PC-3 (cell line): ENCODE measurements around the gene SRSF5. TPM values are rescaled to one million over a fixed set of nuclear protein-coding genes. Genes with fewer than 3 reads are reported as not detected.

ENCODE experiments used
- ATAC-seq: fragments of 200-7000 bp; cut with Tn5 transposase; 2 replicates; pipeline ENCODE4 v1.9.1; 2020; ENCODE audit warnings: mild to moderate bottlenecking, moderate library complexity
- BruUV-seq: library from RNA; stranded (reverse); fragments of 400-500 nt; replicated peaks from 2 replicates; lab custom pipeline; 2021; lab: Mats Ljungman, UMichigan
- CTCF ChIA-PET: fragments of 300-600 bp; sonication (Branson Sonifier 250); formaldehyde crosslinking; loops from one replicate; lab custom pipeline; 2022; ENCODE audit warnings: antibody characterized with exemption; lab: Charles Lee
- POLR2A ChIA-PET: fragments of 300-600 bp; sonication (Branson Sonifier 250); formaldehyde crosslinking; loops from one replicate; lab custom pipeline; 2022; ENCODE audit warnings: antibody characterized with exemption; ENCODE audit not compliant: unreplicated experiment; lab: Charles Lee
- DNase-seq: peaks from one replicate; pipeline ENCODE4 v3.0.0-alpha.2; 2015
- H2AFZ ChIP-seq: fragments of 300-600 bp; sonication (generic); 2 replicates; pipeline ENCODE4 v1.6.0; 2016; ENCODE audit warnings: antibody characterized with exemption, low read length
- H3F3A ChIP-seq: fragments of 300-600 bp; sonication (generic); one replicate; pipeline ENCODE4 v1.6.0; 2017; ENCODE audit warnings: antibody characterized with exemption, low read length, control low read depth, mild to moderate bottlenecking; ENCODE audit not compliant: unreplicated experiment
- H3K27ac ChIP-seq: fragments of 300-600 bp; sonication (generic); 2 replicates; pipeline ENCODE4 v1.5.1; 2016; ENCODE audit warnings: mild to moderate bottlenecking, low read length
- H3K27me3 ChIP-seq: fragments of 300-600 bp; sonication (generic); 2 replicates; pipeline ENCODE4 v1.6.1; 2016; ENCODE audit warnings: low read length, mixed read lengths
- H3K36me3 ChIP-seq: fragments of 300-600 bp; sonication (generic); 2 replicates; pipeline ENCODE4 v1.6.1; 2016; ENCODE audit warnings: low read depth, mixed run types, low read length, mixed read lengths
- H3K4me1 ChIP-seq: fragments of 300-600 bp; sonication (generic); 2 replicates; pipeline ENCODE4 v1.5.1; 2016; ENCODE audit warnings: low read length; ENCODE audit not compliant: insufficient read depth
- H3K4me2 ChIP-seq: fragments of 300-600 bp; sonication (generic); 2 replicates; pipeline ENCODE4 v1.6.0; 2016; ENCODE audit warnings: low read length
- H3K4me3 ChIP-seq: fragments of 300-600 bp; sonication (generic); 2 replicates; pipeline ENCODE4 v1.5.1; 2016; ENCODE audit warnings: mild to moderate bottlenecking, low read length, mixed read lengths
- H3K79me2 ChIP-seq: fragments of 300-600 bp; sonication (generic); 2 replicates; pipeline ENCODE4 v1.6.1; 2017; ENCODE audit warnings: low read length, mixed read lengths
- H3K9ac ChIP-seq: fragments of 300-600 bp; sonication (generic); 2 replicates; pipeline ENCODE4 v1.6.0; 2016; ENCODE audit warnings: mild to moderate bottlenecking, low read length
- H3K9me2 ChIP-seq: fragments of 300-600 bp; sonication (generic); replicated peaks from 2 replicates; pipeline ENCODE4 v1.6.1; 2016; ENCODE audit warnings: mixed run types, low read length, mixed read lengths
- H3K9me3 ChIP-seq: fragments of 300-600 bp; sonication (generic); 2 replicates; pipeline ENCODE4 v1.6.1; 2016; ENCODE audit warnings: low read length, mixed read lengths
- H4K20me1 ChIP-seq: fragments of 300-600 bp; sonication (generic); 2 replicates; pipeline ENCODE4 v1.6.1; 2016; ENCODE audit warnings: low read length, mixed read lengths
- CTCF ChIP-seq: fragments of 300-600 bp; sonication (generic); conservative IDR thresholded peaks from 2 replicates; pipeline ENCODE4 v1.5.1; 2017; ENCODE audit warnings: antibody characterized with exemption, low read depth, mild to moderate bottlenecking, low read length
- EZH2 ChIP-seq: fragments of 300-600 bp; sonication (generic); IDR thresholded peaks from one replicate; pipeline ENCODE4 v1.6.1; 2017; ENCODE audit warnings: antibody characterized with exemption, mild to moderate bottlenecking, low read length; ENCODE audit not compliant: unreplicated experiment
- EZH2phosphoT487 ChIP-seq: fragments of 300-600 bp; sonication (generic); IDR thresholded peaks from 2 replicates; pipeline ENCODE4 v1.6.1; 2018; ENCODE audit warnings: mild to moderate bottlenecking, antibody characterized with exemption, low read length, borderline replicate concordance
- intact Hi-C: fragments of 100-400 bp; cut with micrococcal nuclease; formaldehyde crosslinking; loops from 2 replicates; pipeline ENCODE4 v1.9.0; 2023
- total RNA-seq: library from RNA; depleted of rRNA; stranded (reverse); fragments of >200 nt; gene quantifications from 2 replicates; pipeline ENCODE4 v1.2.3, GENCODE V29; 2014

The SRSF5 gene
- total RNA-seq, 1 experiment from 2014 or later, result 213 TPM

GRCh38 chr14:69798339-69798735 is 31.4 kb downstream of the SRSF5 start:
- Histone ChIP-seq H3K27ac (no peak overlapping the region), H3K4me1 (no peaks in the 10 kb centered on the region), H4K20me1 (no peaks in the 10 kb centered on the region), H3K9ac (no peak overlapping the region), H3K4me3 (no peak overlapping the region), H3K27me3 (peaks cover 18% of the 10 kb centered on the region), H3K36me3 (no peaks in the 10 kb centered on the region), H3K79me2 (no peaks in the 10 kb centered on the region), H3F3A (no peaks in the 10 kb centered on the region), H2AFZ (no peak overlapping the region), H3K9me3 (no peaks in the 10 kb centered on the region), H3K4me2 (no peak overlapping the region), H3K9me2 (no peaks in the 10 kb centered on the region)
- DNase-seq (no peak), ATAC-seq (no peak)
- no TSS peak for BruUV-seq
- TF ChIP-seq EZH2phosphoT487 (no peak), CTCF (no peak), EZH2 (no peak)
- POLR2A ChIA-PET, result no interaction called here
- intact Hi-C loops, result no loop called here
- CTCF ChIA-PET, result no interaction called here

GRCh38 chr14:69803753-69804152 is 36.8 kb downstream of the SRSF5 start:
- no peaks in the 10 kb centered on the region for H3K9me2 ChIP-seq
- peak; percentile 48 for DNase-seq
- intact Hi-C loops, result loop anchor here (1.0 kb wide), 1 partner anchor 72 kb away; no protein-coding TSS in a partner anchor
- no peak overlapping the region for H3K4me2 ChIP-seq
- no peaks in the 10 kb centered on the region for H3K79me2 ChIP-seq
- no peaks in the 10 kb centered on the region for H3K36me3 ChIP-seq
- ATAC-seq, result peak; percentile 91
- no peaks in the 10 kb centered on the region for H4K20me1 ChIP-seq
- CTCF ChIA-PET, result no interaction called here
- H3K27ac ChIP-seq, result no peak overlapping the region
- BruUV-seq, result no TSS peak
- TF ChIP-seq EZH2phosphoT487, result no peak
- peak; percentile 60 for TF ChIP-seq CTCF
- no peak for TF ChIP-seq EZH2
- no peak overlapping the region for H2AFZ ChIP-seq
- no peaks in the 10 kb centered on the region for H3K4me1 ChIP-seq
- H3K9ac ChIP-seq, result no peak overlapping the region
- no peaks in the 10 kb centered on the region for H3F3A ChIP-seq
- no peak overlapping the region for H3K4me3 ChIP-seq
- no peaks in the 10 kb centered on the region for H3K9me3 ChIP-seq
- H3K27me3 ChIP-seq, result peaks cover 26% of the 10 kb centered on the region
- POLR2A ChIA-PET, result no interaction called here

- intact Hi-C loops, result no loop called here
- no TSS peak for BruUV-seq
- no peaks in the 10 kb centered on the region for H3K79me2 ChIP-seq
- H4K20me1 ChIP-seq, result no peaks in the 10 kb centered on the region
- TF ChIP-seq EZH2phosphoT487, result no peak
- TF ChIP-seq CTCF, result no peak
- TF ChIP-seq EZH2, result no peak
- ChIA-PET CTCF (no interaction called here), POLR2A (no interaction called here)
- H3K9me2 ChIP-seq, result no peaks in the 10 kb centered on the region
- H3F3A ChIP-seq, result no peaks in the 10 kb centered on the region
- ATAC-seq (no peak), DNase-seq (no peak)
- no peak overlapping the region for H3K27ac ChIP-seq
- no peak overlapping the region for H2AFZ ChIP-seq
- no peak overlapping the region for H3K4me2 ChIP-seq
- no peaks in the 10 kb centered on the region for H3K36me3 ChIP-seq
- H3K9ac ChIP-seq, result no peak overlapping the region
- H3K9me3 ChIP-seq, result no peaks in the 10 kb centered on the region
- peaks cover 26% of the 10 kb centered on the region for H3K27me3 ChIP-seq
- no peaks in the 10 kb centered on the region for H3K4me1 ChIP-seq
- no peak overlapping the region for H3K4me3 ChIP-seq
Observed at GRCh38 chr14:69804902-69805301, 38.0 kb downstream of the SRSF5 start.
